NCI-H1092 (cell line): Measurements from ENCODE around the gene TRAP1.
"Not testable (repeated sequence)": the region's sequence is repeated elsewhere in the genome, so short reads cannot be mapped to it uniquely, and the experiment has no call there.

Source experiments
- DNase-seq: peaks from one replicate; lab custom pipeline; 2025; lab: John Stamatoyannopoulos, UW

The TRAP1 gene

GRCh38 chr16:3673201-3673600 lies 44.1 kb downstream of the TRAP1 start:
- DNase-seq = no peak

GRCh38 chr16:3672571-3673041 lies 44.7 kb downstream of the TRAP1 start:
- no peak for DNase-seq

GRCh38 chr16:3671424-3671823 lies 45.9 kb downstream of the TRAP1 start:
- DNase-seq = no peak

- no peak for DNase-seq
These were observed 46.6 kb downstream of the TRAP1 start for GRCh38 chr16:3670711-3671110.

- no peak for DNase-seq
These were observed 48.2 kb downstream of the TRAP1 start for GRCh38 chr16:3669082-3669481.

GRCh38 chr16:3668626-3669025 lies 48.7 kb downstream of the TRAP1 start:
- no peak for DNase-seq

- no peak for DNase-seq
These were observed 51.8 kb downstream of the TRAP1 start for GRCh38 chr16:3665508-3665907.

GRCh38 chr16:3664187-3664896 lies 53.0 kb downstream of the TRAP1 start:
- DNase-seq = no peak

GRCh38 chr16:3662601-3663000 lies 54.7 kb downstream of the TRAP1 start:
- DNase-seq = no peak

GRCh38 chr16:3661922-3662321 lies 55.4 kb downstream of the TRAP1 start:
- no peak for DNase-seq

- DNase-seq = no peak
These were observed 56.0 kb downstream of the TRAP1 start for GRCh38 chr16:3661311-3661710.

GRCh38 chr16:3659251-3659650 lies 58.1 kb downstream of the TRAP1 start:
- DNase-seq = no peak

GRCh38 chr16:3656491-3657468 lies 60.5 kb downstream of the TRAP1 start:
- no peak for DNase-seq

GRCh38 chr16:3656160-3656490 lies 61.2 kb downstream of the TRAP1 start:
- not testable (repeated sequence) for DNase-seq

- no peak for DNase-seq
These were observed 61.7 kb downstream of the TRAP1 start for GRCh38 chr16:3655396-3656159.

GRCh38 chr16:3655030-3655395 lies 62.3 kb downstream of the TRAP1 start:
- no peak for DNase-seq

GRCh38 chr16:3654249-3654991 lies 62.9 kb downstream of the TRAP1 start, which contains the start of gene DNASE1:
Gene DNASE1, plus strand, starts transcription at chr16:3654691. Its CDS starts 683 bp downstream, at chr16:3655374.
- no peak for DNase-seq

GRCh38 chr16:3652373-3653195 lies 64.7 kb downstream of the TRAP1 start:
- DNase-seq = no peak

- DNase-seq = no peak
These were observed 65.6 kb downstream of the TRAP1 start for GRCh38 chr16:3651461-3652372.
